Vagina (tissue), 2 donors: Measurements from ENCODE around the gene AGPAT1.

Source experiments
- POLR2AphosphoS5 ChIP-seq, 2 donors: sonication (generic); formaldehyde crosslinking; IDR thresholded peaks; one replicate each; pipeline ENCODE4 v1.9.0; 2017; ENCODE audit warnings: antibody characterized with exemption in 2 of 2, mild to moderate bottlenecking in 2 of 2, low read depth in 1 of 2; ENCODE audit not compliant: insufficient read depth in 1 of 2
- TF ChIP-seq, protein P1 (sequence below), 3 experiments: fragments of 450-650 bp in 2 of 3; fragments of 200-600 bp in 1 of 3; sonication (generic) in 1 of 3; IDR thresholded peaks; one replicate each; pipeline ENCODE4 v1.5.1; 2017 to 2019; ENCODE audit warnings: antibody characterized with exemption in 3 of 3, mild to moderate bottlenecking in 2 of 3, moderate library complexity in 2 of 3

DNA sequence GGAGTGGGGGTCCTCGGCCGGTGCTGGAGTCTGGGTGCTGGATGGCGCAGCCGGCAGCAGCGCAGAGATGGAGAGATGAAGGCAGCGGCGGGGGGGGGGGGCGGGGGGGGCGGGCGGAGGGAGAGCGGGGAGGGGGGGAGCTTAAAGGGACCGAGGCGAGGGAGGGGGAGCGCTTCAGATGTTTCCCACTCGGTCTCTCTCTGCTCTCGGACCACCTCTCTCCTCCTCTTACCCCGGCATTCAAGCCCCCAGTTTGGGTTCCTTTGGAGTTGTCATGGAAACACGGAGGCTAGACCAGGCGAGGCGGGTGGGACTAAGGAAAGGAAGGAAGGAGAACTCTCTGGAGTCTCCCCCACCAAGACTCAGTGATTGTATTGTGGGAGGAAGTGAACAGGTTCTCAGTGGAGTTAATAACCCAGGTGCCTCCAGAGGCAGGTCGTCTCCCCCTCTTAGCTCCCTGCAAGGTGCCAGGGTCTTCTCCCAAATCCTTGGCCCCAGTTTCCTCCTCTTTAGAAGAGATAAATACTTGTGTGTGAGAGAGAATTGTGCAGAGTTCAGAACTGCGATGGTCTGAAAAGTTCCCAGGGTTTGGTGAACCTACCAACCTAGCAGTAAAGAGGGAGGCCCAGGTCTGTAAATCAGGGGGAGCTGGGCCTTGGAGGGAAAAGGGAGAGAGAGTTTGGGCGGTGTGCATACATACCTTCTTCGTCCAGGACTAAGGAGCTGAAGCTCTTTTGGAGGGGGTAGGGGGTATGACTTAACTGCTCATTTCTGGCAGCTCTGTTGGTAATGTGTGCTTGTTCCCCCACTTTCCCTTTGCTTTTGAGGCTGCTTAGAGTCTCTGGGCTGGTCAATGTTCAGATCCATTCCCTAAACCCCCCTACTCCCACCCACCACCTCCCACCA, 23.8 kb downstream of the AGPAT1 start, which contains the start of gene PRRT1:
- TF ChIP-seq, protein P1, sequence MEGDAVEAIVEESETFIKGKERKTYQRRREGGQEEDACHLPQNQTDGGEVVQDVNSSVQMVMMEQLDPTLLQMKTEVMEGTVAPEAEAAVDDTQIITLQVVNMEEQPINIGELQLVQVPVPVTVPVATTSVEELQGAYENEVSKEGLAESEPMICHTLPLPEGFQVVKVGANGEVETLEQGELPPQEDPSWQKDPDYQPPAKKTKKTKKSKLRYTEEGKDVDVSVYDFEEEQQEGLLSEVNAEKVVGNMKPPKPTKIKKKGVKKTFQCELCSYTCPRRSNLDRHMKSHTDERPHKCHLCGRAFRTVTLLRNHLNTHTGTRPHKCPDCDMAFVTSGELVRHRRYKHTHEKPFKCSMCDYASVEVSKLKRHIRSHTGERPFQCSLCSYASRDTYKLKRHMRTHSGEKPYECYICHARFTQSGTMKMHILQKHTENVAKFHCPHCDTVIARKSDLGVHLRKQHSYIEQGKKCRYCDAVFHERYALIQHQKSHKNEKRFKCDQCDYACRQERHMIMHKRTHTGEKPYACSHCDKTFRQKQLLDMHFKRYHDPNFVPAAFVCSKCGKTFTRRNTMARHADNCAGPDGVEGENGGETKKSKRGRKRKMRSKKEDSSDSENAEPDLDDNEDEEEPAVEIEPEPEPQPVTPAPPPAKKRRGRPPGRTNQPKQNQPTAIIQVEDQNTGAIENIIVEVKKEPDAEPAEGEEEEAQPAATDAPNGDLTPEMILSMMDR (IDR thresholded peaks at IDR 0.05): no peak
- no peak for TF ChIP-seq POLR2AphosphoS5 (IDR thresholded peaks at IDR 0.05; ENCODE audit: insufficient read depth in 1 of 2, low read depth in 1 of 2)
